Hepatocyte (in vitro differentiated cells): Measurements from ENCODE around the gene RPS27.

Experiments used
- EZH2phosphoT487 ChIP-seq: fragments of 200-600 bp; sonication (generic); IDR thresholded peaks from one replicate; pipeline ENCODE4 v1.6.1; 2018; ENCODE audit warnings: antibody characterized with exemption, mild to moderate bottlenecking, low read depth, moderate library complexity; ENCODE audit not compliant: unreplicated experiment, severe bottlenecking
- TF ChIP-seq, protein P1 (sequence below): fragments of 200-600 bp; sonication (generic); IDR thresholded peaks from 2 replicates; pipeline ENCODE4 v1.5.1; 2016; ENCODE audit warnings: antibody characterized with exemption, mild to moderate bottlenecking; ENCODE audit not compliant: poor library complexity

DNA sequence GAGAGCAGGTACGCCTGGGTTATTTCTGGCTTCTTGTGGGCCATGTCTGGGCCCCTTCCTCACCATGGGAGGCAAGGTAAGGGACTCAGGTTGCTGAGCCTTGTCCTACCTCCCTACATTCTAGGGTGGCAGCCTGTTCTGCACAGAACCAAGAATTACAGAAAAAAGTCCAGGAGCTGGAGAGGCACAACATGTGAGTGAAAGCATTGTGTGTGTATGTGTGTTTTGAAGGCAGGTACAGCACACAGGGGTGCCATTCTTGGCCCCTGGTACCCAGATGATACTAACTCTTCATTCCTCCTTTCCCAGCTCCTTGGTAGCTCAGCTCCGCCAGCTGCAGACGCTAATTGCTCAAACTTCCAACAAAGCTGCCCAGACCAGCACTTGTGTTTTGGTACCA lies 17.5 kb upstream of the RPS27 start:
- TF ChIP-seq, protein P1, sequence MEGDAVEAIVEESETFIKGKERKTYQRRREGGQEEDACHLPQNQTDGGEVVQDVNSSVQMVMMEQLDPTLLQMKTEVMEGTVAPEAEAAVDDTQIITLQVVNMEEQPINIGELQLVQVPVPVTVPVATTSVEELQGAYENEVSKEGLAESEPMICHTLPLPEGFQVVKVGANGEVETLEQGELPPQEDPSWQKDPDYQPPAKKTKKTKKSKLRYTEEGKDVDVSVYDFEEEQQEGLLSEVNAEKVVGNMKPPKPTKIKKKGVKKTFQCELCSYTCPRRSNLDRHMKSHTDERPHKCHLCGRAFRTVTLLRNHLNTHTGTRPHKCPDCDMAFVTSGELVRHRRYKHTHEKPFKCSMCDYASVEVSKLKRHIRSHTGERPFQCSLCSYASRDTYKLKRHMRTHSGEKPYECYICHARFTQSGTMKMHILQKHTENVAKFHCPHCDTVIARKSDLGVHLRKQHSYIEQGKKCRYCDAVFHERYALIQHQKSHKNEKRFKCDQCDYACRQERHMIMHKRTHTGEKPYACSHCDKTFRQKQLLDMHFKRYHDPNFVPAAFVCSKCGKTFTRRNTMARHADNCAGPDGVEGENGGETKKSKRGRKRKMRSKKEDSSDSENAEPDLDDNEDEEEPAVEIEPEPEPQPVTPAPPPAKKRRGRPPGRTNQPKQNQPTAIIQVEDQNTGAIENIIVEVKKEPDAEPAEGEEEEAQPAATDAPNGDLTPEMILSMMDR, result no peak
- TF ChIP-seq EZH2phosphoT487, result no peak
